Left ventricle myocardium inferior (tissue), 1 donor: ENCODE results near the gene PGGHG. TPM values are rescaled to one million over a fixed set of nuclear protein-coding genes. Genes with fewer than 3 reads are reported as not detected.

Experiments
- DNase-seq: peaks from one replicate; pipeline ENCODE4 v3.0.0-alpha.2; 2020
- H3K27ac ChIP-seq: fragments of 200-600 bp; replicated peaks from 2 replicates; pipeline ENCODE4 v1.8.0; 2021
- H3K27me3 ChIP-seq: fragments of 200-600 bp; 2 replicates; pipeline ENCODE4 v1.8.0; 2021; ENCODE audit warnings: low read depth
- H3K36me3 ChIP-seq: fragments of 200-600 bp; 2 replicates; pipeline ENCODE4 v1.8.0; 2021
- H3K4me1 ChIP-seq: fragments of 200-600 bp; 2 replicates; pipeline ENCODE4 v1.8.0; 2021
- H3K4me3 ChIP-seq: fragments of 200-600 bp; 2 replicates; pipeline ENCODE4 v1.8.0; 2021; ENCODE audit warnings: mild to moderate bottlenecking, moderate library complexity
- H3K9me3 ChIP-seq: fragments of 200-600 bp; replicated peaks from 2 replicates; pipeline ENCODE4 v1.8.0; 2021
- CTCF ChIP-seq: fragments of 200-600 bp; IDR thresholded peaks from 2 replicates; pipeline ENCODE4 v1.8.0; 2021; ENCODE audit warnings: antibody characterized with exemption, mild to moderate bottlenecking, borderline replicate concordance
- intact Hi-C: fragments of 100-400 bp; cut with micrococcal nuclease; formaldehyde crosslinking; loops from one replicate; pipeline ENCODE4 v1.11.0; 2022
- total RNA-seq: library from RNA; stranded (reverse); fragmentation: NEBNext Ultra II Directional; extraction: Animal tissue kit (Norgen Biotek cat#: 25700); gene quantifications from one replicate; pipeline ENCODE4 v1.2.1, GENCODE V29; 2021
- donor health status: DM: no; HTN: yes; CAD: no; lungs with severe emphysema.

The PGGHG gene
- total RNA-seq, 1 donor from 2014 or later = 7.2 TPM

GRCh38 chr11:280706-281485 lies 8.0 kb upstream of the PGGHG start:
- Histone ChIP-seq H3K27me3 (peaks cover 97% of the 10 kb centered on the region), H3K4me3 (peak overlapping the region; percentile 53), H3K4me1 (peaks cover 36% of the 10 kb centered on the region), H3K27ac (no peak overlapping the region), H3K36me3 (no peaks in the 10 kb centered on the region), H3K9me3 (no peaks in the 10 kb centered on the region)
- intact Hi-C loops = no loop called here
- no peak for TF ChIP-seq CTCF
- DNase-seq = no peak

GRCh38 chr11:281486-282161 lies 7.3 kb upstream of the PGGHG start:
- Histone ChIP-seq H3K4me3 (no peak overlapping the region), H3K27me3 (peaks cover 100% of the 10 kb centered on the region), H3K9me3 (no peaks in the 10 kb centered on the region), H3K27ac (no peak overlapping the region), H3K36me3 (no peaks in the 10 kb centered on the region), H3K4me1 (peaks cover 36% of the 10 kb centered on the region)
- intact Hi-C loops = no loop called here
- no peak for DNase-seq
- TF ChIP-seq CTCF = no peak

- peaks cover 100% of the 10 kb centered on the region for H3K27me3 ChIP-seq
- H3K9me3 ChIP-seq = no peaks in the 10 kb centered on the region
- H3K4me3 ChIP-seq = no peak overlapping the region
- TF ChIP-seq CTCF = no peak
- no peak overlapping the region for H3K27ac ChIP-seq
- no peak for DNase-seq
- H3K36me3 ChIP-seq = no peaks in the 10 kb centered on the region
- intact Hi-C loops = no loop called here
- peaks cover 36% of the 10 kb centered on the region for H3K4me1 ChIP-seq
These were observed 6.8 kb upstream of the PGGHG start for GRCh38 chr11:282171-282570.

- no peak for DNase-seq
- H3K27ac ChIP-seq = no peak overlapping the region
- no peaks in the 10 kb centered on the region for H3K36me3 ChIP-seq
- TF ChIP-seq CTCF = no peak
- intact Hi-C loops = no loop called here
- H3K27me3 ChIP-seq = peaks cover 99% of the 10 kb centered on the region
- H3K4me1 ChIP-seq = peaks cover 37% of the 10 kb centered on the region
- H3K9me3 ChIP-seq = no peaks in the 10 kb centered on the region
- no peak overlapping the region for H3K4me3 ChIP-seq
These were observed 6.1 kb upstream of the PGGHG start for GRCh38 chr11:282630-283360.

- Histone ChIP-seq H3K27ac (no peak overlapping the region), H3K27me3 (peaks cover 99% of the 10 kb centered on the region), H3K9me3 (no peaks in the 10 kb centered on the region), H3K4me3 (no peak overlapping the region), H3K36me3 (no peaks in the 10 kb centered on the region), H3K4me1 (peaks cover 41% of the 10 kb centered on the region)
- intact Hi-C loops = no loop called here
- no peak for TF ChIP-seq CTCF
- DNase-seq = no peak
These were observed 5.4 kb upstream of the PGGHG start for GRCh38 chr11:283405-284104.
